SK-N-SH treated with all-trans-retinoic acid at 6 μM for 48 hours (cell line): ENCODE results near the gene CFAP100.

Experiments
- ATAC-seq: fragments of 200-7000 bp; cut with Tn5 transposase; 3 replicates; pipeline ENCODE4 v1.9.1; 2020; ENCODE audit warnings: mild to moderate bottlenecking, moderate library complexity
- ARNTL ChIP-seq: fragments of 450-650 bp; formaldehyde crosslinking; IDR thresholded peaks from 2 replicates; pipeline ENCODE4 v1.5.0; 2020; ENCODE audit warnings: low read depth, mild to moderate bottlenecking, moderate library complexity, borderline replicate concordance
- BACH2 ChIP-seq: fragments of 250-450 bp; sonication (Bioruptor Pico); IDR thresholded peaks from 2 replicates; pipeline ENCODE4 v1.9.0; 2021; ENCODE audit warnings: mild to moderate bottlenecking, borderline replicate concordance
- CREB5 ChIP-seq: fragments of 250-450 bp; sonication (Bioruptor Pico); IDR thresholded peaks from 2 replicates; pipeline ENCODE4 v1.5.1; 2020; ENCODE audit warnings: low read depth, mild to moderate bottlenecking, moderate library complexity
- CSDC2 ChIP-seq: fragments of 250-450 bp; sonication (Bioruptor Pico); IDR thresholded peaks from 2 replicates; pipeline ENCODE4 v1.5.0; 2020; ENCODE audit warnings: mild to moderate bottlenecking, moderate library complexity
- CSRNP3 ChIP-seq: fragments of 250-450 bp; sonication (Bioruptor Pico); IDR thresholded peaks from 2 replicates; pipeline ENCODE4 v1.5.1; 2021; ENCODE audit warnings: mild to moderate bottlenecking, moderate library complexity
- ESRRG ChIP-seq: fragments of 250-450 bp; sonication (Bioruptor Pico); IDR thresholded peaks from 2 replicates; pipeline ENCODE4 v1.6.1; 2021; ENCODE audit warnings: mild to moderate bottlenecking
- GLIS3 ChIP-seq: fragments of 250-450 bp; sonication (Bioruptor Pico); IDR thresholded peaks from 2 replicates; pipeline ENCODE4 v1.5.0; 2020; ENCODE audit warnings: mild to moderate bottlenecking, moderate library complexity
- OSR1 ChIP-seq: fragments of 250-450 bp; sonication (Bioruptor Pico); IDR thresholded peaks from 2 replicates; pipeline ENCODE4 v1.8.0; 2022; ENCODE audit warnings: moderate library complexity, mild to moderate bottlenecking, inconsistent platforms
- PATZ1 ChIP-seq: fragments of 250-450 bp; sonication (Bioruptor Pico); IDR thresholded peaks from 2 replicates; pipeline ENCODE4 v1.8.0; 2020; ENCODE audit warnings: mild to moderate bottlenecking, moderate library complexity, borderline replicate concordance
- POU6F1 ChIP-seq: fragments of 250-450 bp; sonication (Bioruptor Pico); IDR thresholded peaks from 2 replicates; pipeline ENCODE4 v1.8.0; 2021; ENCODE audit warnings: low read depth, mild to moderate bottlenecking, moderate library complexity, borderline replicate concordance
- RARB ChIP-seq: fragments of 250-450 bp; sonication (Bioruptor Pico); IDR thresholded peaks from 2 replicates; pipeline ENCODE4 v1.8.0; 2021; ENCODE audit warnings: mild to moderate bottlenecking, moderate library complexity
- SNAI2 ChIP-seq: fragments of 250-450 bp; sonication (Bioruptor Pico); IDR thresholded peaks from 2 replicates; pipeline ENCODE4 v1.5.0; 2020; ENCODE audit warnings: mild to moderate bottlenecking, moderate library complexity
- TCF4 ChIP-seq: fragments of 250-450 bp; sonication (Bioruptor Pico); IDR thresholded peaks from 2 replicates; pipeline ENCODE4 v1.8.0; 2021; ENCODE audit warnings: mild to moderate bottlenecking, moderate library complexity, borderline replicate concordance
- TOX ChIP-seq: fragments of 250-450 bp; sonication (Bioruptor Pico); IDR thresholded peaks from 2 replicates; pipeline ENCODE4 v1.8.0; 2021; ENCODE audit warnings: mild to moderate bottlenecking, moderate library complexity, borderline replicate concordance
- TSHZ2 ChIP-seq: fragments of 250-450 bp; sonication (Bioruptor Pico); IDR thresholded peaks from 2 replicates; pipeline ENCODE4 v1.5.0; 2020; ENCODE audit warnings: mild to moderate bottlenecking, moderate library complexity
- ZC3H10 ChIP-seq: fragments of 250-450 bp; sonication (Bioruptor Pico); IDR thresholded peaks from 2 replicates; pipeline ENCODE4 v1.5.1; 2021; ENCODE audit warnings: mild to moderate bottlenecking, moderate library complexity
- ZFP3 ChIP-seq: fragments of 250-450 bp; sonication (Bioruptor Pico); IDR thresholded peaks from 2 replicates; pipeline ENCODE4 v1.5.0; 2020; ENCODE audit warnings: mild to moderate bottlenecking, moderate library complexity
- ZFP30 ChIP-seq: fragments of 450-650 bp; formaldehyde crosslinking; IDR thresholded peaks from 2 replicates; pipeline ENCODE4 v1.5.0; 2022; ENCODE audit warnings: mild to moderate bottlenecking, moderate library complexity
- ZNF565 ChIP-seq: fragments of 450-650 bp; formaldehyde crosslinking; conservative IDR thresholded peaks from 2 replicates; pipeline ENCODE4 v1.5.0; 2020; ENCODE audit warnings: low read depth, mild to moderate bottlenecking, moderate library complexity
- ZNF70 ChIP-seq: fragments of 450-650 bp; formaldehyde crosslinking; IDR thresholded peaks from 2 replicates; pipeline ENCODE4 v1.5.0; 2020; ENCODE audit warnings: mild to moderate bottlenecking, moderate library complexity
- ZNF8 ChIP-seq: fragments of 450-650 bp; formaldehyde crosslinking; IDR thresholded peaks from 2 replicates; pipeline ENCODE4 v1.5.0; 2020; ENCODE audit warnings: mild to moderate bottlenecking, moderate library complexity

CFAP100 gene

GRCh38 chr3:126370606-126371005, 24.1 kb upstream of the CFAP100 start (continued):
- TF ChIP-seq TCF4 (CRISPR knock-in tag) = no peak
- no peak for TF ChIP-seq TOX (CRISPR knock-in tag)
- no peak for TF ChIP-seq CREB5

- ATAC-seq = no peak
These were observed 23.5 kb upstream of the CFAP100 start for GRCh38 chr3:126371096-126371705.

GRCh38 chr3:126372413-126373145, 22.1 kb upstream of the CFAP100 start:
- no peak for TF ChIP-seq OSR1 (CRISPR knock-in tag)
- TF ChIP-seq GLIS3 (CRISPR knock-in tag) = no peak
- no peak for TF ChIP-seq ZNF70 (CRISPR knock-in tag)
- no peak for TF ChIP-seq ZNF565 (CRISPR knock-in tag)
- TF ChIP-seq RARB (CRISPR knock-in tag) = no peak
- TF ChIP-seq SNAI2 (CRISPR knock-in tag) = no peak
- TF ChIP-seq POU6F1 = no peak
- no peak for TF ChIP-seq TCF4 (CRISPR knock-in tag)
- no peak for TF ChIP-seq PATZ1 (CRISPR knock-in tag)
- no peak for TF ChIP-seq BACH2 (CRISPR knock-in tag)
- no peak for TF ChIP-seq ZFP3
- no peak for TF ChIP-seq ARNTL
- no peak for TF ChIP-seq ZNF8 (CRISPR knock-in tag)
- TF ChIP-seq ZC3H10 (CRISPR knock-in tag) = no peak
- TF ChIP-seq CSDC2 (CRISPR knock-in tag) = no peak
- no peak for TF ChIP-seq ZFP30 (CRISPR knock-in tag)
- TF ChIP-seq CSRNP3 = no peak
- TF ChIP-seq TSHZ2 (CRISPR knock-in tag) = no peak
- no peak for ATAC-seq

More at GRCh38 chr3:126371096-126371705, 23.5 kb upstream of the CFAP100 start:
- TF ChIP-seq ZFP3 (no peak), ARNTL (no peak), ZC3H10 (CRISPR knock-in tag) (no peak), PATZ1 (CRISPR knock-in tag) (no peak), ESRRG (CRISPR knock-in tag) (no peak), ZNF565 (CRISPR knock-in tag) (no peak), TCF4 (CRISPR knock-in tag) (no peak)
